Peyer's patch (tissue), 4 donors: Measurements from ENCODE around the gene NEK9.
A peak's percentile ranks its signal among the peaks of the same experiment; 100 is the strongest.

ENCODE experiments used
- CTCF ChIP-seq, 6 experiments: fragments of 450-650 bp in 4 of 6; fragments of 200-600 bp in 2 of 6; sonication (generic) in 1 of 6; IDR thresholded peaks; one replicate each; pipeline ENCODE4 v1.5.1; 2017 to 2019; ENCODE audit warnings: antibody characterized with exemption in 6 of 6, mild to moderate bottlenecking in 3 of 6, moderate library complexity in 1 of 6
- POLR2A ChIP-seq, 2 donors: fragments of 450-650 bp; IDR thresholded peaks; one replicate each; pipeline ENCODE4 v1.5.1; 2017; ENCODE audit warnings: antibody characterized with exemption in 2 of 2, mild to moderate bottlenecking in 2 of 2, moderate library complexity in 2 of 2

- TF ChIP-seq POLR2A (IDR thresholded peaks at IDR 0.05): peak; percentile 68 to 71
- peak in 1 of 6 experiments; percentile 23 for TF ChIP-seq CTCF (IDR thresholded peaks at IDR 0.05)
Observed at GRCh38 chr14:75126679-75127473, at the start of gene NEK9.
